Endothelial cell (in vitro differentiated cells): ENCODE results near the gene NTF3. TPM values are rescaled to one million over a fixed set of nuclear protein-coding genes. Genes with fewer than 3 reads are reported as not detected.

Source experiments
- DNase-seq: peaks from one replicate; pipeline ENCODE4 v3.0.0; 2021; ENCODE audit warnings: low spot score
- H3K27ac Mint-ChIP-seq: one replicate; pipeline ENCODE4 v1.8.0; 2021; ENCODE audit warnings: mixed read lengths, inconsistent platforms; ENCODE audit not compliant: unreplicated experiment
- H3K27me3 Mint-ChIP-seq: one replicate; pipeline ENCODE4 v1.8.0; 2021; ENCODE audit warnings: mild to moderate bottlenecking, moderate library complexity, mixed read lengths, inconsistent platforms; ENCODE audit not compliant: unreplicated experiment
- H3K36me3 Mint-ChIP-seq: one replicate; pipeline ENCODE4 v1.8.0; 2021; ENCODE audit warnings: mild to moderate bottlenecking, low read depth, mixed read lengths, inconsistent platforms; ENCODE audit not compliant: unreplicated experiment
- H3K4me1 Mint-ChIP-seq: one replicate; pipeline ENCODE4 v1.8.0; 2021; ENCODE audit warnings: mild to moderate bottlenecking, mixed read lengths, inconsistent platforms; ENCODE audit not compliant: unreplicated experiment
- H3K4me3 Mint-ChIP-seq: one replicate; pipeline ENCODE4 v1.8.0; 2021; ENCODE audit warnings: mild to moderate bottlenecking, mixed read lengths, inconsistent platforms; ENCODE audit not compliant: unreplicated experiment
- H3K9me3 Mint-ChIP-seq: one replicate; pipeline ENCODE4 v1.8.0; 2021; ENCODE audit warnings: mixed read lengths, inconsistent platforms; ENCODE audit not compliant: unreplicated experiment
- CTCF ChIP-seq: fragments of 200-600 bp; sonication (generic); IDR thresholded peaks from one replicate; pipeline ENCODE4 v1.5.0; 2021; ENCODE audit warnings: antibody characterized with exemption; ENCODE audit not compliant: unreplicated experiment
- total RNA-seq: library from RNA; stranded (reverse); fragmentation: NEBNext Ultra II Directional; extraction: Animal tissue kit (Norgen Biotek cat#: 25700); gene quantifications from one replicate; pipeline ENCODE4 v1.2.1, GENCODE V29; 2021; ENCODE audit not compliant: unreplicated experiment

The NTF3 gene
- total RNA-seq, 1 donor from 2014 or later: not detected

DNA sequence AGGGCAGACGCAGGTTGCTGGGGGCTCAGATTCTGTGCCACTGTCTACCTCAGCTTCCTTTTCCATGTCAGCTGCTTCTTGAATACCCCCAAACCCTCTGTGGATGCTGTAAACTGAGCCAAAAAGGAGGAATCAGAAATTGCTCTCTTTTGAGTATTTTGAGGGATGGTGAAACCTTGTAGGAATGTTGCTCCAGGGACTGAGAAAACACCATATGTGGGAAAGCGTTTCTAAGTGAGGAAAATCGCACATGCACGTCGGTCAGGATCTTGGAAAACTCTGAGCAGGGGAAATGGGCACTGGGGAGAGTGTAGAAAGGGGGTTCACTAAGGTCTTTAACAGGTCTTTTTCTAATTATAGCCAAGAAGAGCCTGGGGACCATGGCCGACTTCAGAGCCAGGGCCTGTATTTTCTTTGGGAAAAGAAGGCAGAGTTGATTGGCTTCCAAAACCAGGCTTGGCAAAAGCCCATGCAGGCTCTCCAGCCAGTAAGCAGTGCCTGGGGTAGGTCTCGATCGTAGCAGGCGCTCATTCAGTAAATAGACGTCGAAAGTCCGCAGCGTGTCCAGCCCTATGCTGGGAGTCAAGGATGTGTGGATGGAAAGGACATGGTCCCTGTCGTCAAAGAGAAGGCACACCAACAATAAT is 58.0 kb downstream of the NTF3 start:
- peaks cover 3% of the 10 kb centered on the region for H3K27me3 Mint-ChIP-seq

GRCh38 chr12:5492562-5492961 is 60.7 kb downstream of the NTF3 start:
- Mint-ChIP-seq H3K4me3 (no peak overlapping the region), H3K27me3 (peaks cover 3% of the 10 kb centered on the region), H3K9me3 (no peaks in the 10 kb centered on the region), H3K27ac (no peak overlapping the region), H3K36me3 (no peaks in the 10 kb centered on the region), H3K4me1 (no peaks in the 10 kb centered on the region)
- no peak for TF ChIP-seq CTCF
- no peak for DNase-seq

More for the DNA sequence above, 58.0 kb downstream of the NTF3 start:
- DNase-seq: no peak
- no peaks in the 10 kb centered on the region for H3K9me3 Mint-ChIP-seq
- no peaks in the 10 kb centered on the region for H3K36me3 Mint-ChIP-seq
- TF ChIP-seq CTCF: no peak
- no peaks in the 10 kb centered on the region for H3K4me1 Mint-ChIP-seq
- no peak overlapping the region for H3K27ac Mint-ChIP-seq
- no peak overlapping the region for H3K4me3 Mint-ChIP-seq

DNA sequence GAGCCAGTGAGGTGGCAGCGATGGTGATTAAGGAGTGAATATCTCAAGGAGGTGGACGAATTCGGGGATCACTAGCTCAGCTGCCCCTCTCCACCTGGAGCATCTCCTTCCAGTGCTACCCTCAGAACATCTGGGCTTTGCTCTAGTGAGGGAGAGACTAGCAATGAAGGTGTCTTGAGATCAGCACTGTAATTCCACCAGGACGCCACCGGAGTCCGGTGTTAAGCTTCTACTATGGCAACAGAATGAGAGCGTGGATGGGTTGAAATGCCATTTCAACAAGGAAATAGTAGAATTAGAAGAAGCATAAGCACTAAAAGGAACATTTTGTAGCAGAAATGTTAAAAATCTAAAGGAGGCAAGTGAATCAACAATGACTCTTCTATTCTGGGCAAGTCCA is 61.1 kb downstream of the NTF3 start:
- Mint-ChIP-seq H3K4me3 (no peak overlapping the region), H3K9me3 (no peaks in the 10 kb centered on the region), H3K4me1 (no peaks in the 10 kb centered on the region), H3K27ac (no peak overlapping the region), H3K36me3 (no peaks in the 10 kb centered on the region), H3K27me3 (peaks cover 3% of the 10 kb centered on the region)
- DNase-seq: no peak
- no peak for TF ChIP-seq CTCF

DNA sequence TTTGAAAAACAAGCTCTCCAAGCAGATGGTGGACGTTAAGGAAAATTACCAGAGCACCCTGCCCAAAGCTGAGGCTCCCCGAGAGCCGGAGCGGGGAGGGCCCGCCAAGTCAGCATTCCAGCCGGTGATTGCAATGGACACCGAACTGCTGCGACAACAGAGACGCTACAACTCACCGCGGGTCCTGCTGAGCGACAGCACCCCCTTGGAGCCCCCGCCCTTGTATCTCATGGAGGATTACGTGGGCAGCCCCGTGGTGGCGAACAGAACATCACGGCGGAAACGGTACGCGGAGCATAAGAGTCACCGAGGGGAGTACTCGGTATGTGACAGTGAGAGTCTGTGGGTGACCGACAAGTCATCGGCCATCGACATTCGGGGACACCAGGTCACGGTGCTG is 62.4 kb downstream of the NTF3 start:
- no peak for TF ChIP-seq CTCF
- no peaks in the 10 kb centered on the region for H3K9me3 Mint-ChIP-seq
- H3K27me3 Mint-ChIP-seq: peaks cover 3% of the 10 kb centered on the region
- DNase-seq: no peak
- H3K36me3 Mint-ChIP-seq: no peaks in the 10 kb centered on the region
- H3K4me1 Mint-ChIP-seq: no peaks in the 10 kb centered on the region
- H3K27ac Mint-ChIP-seq: no peak overlapping the region
- no peak overlapping the region for H3K4me3 Mint-ChIP-seq

DNA sequence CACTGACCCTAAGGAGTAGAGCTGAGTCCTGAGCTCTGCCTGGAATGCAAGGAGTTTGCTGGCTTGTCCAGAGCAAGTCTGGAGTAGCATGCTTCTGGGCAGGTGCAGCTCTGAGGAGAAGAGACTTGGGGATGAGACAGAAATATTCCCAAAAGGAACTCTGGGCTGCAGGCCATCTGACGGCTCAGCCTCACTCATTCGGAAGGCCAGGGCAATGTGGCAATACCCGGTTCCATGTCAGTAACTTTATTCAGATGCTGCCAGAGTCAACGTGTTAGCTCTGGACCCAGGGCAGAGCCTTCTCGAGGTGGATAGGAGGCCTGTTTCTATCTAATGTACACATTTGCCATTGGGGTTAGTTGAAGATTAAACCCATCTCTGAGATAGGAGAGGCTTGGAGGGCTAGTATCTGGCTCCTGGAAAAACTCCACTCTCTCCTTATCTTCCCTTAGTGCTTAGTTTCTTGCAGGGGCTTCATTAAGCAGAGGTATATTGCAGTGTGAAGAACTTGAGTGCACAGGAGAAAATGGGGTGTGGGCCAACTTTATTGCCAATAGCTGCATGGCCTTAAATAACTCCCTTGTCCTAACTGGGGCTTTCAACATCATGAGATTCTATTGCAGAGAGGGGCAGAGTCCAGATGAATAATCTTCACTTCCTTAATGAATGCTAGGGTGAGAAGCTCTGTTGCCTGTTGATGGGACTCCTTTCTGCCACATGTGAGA is 65.6 kb downstream of the NTF3 start:
- TF ChIP-seq CTCF: no peak
- no peak for DNase-seq
- Mint-ChIP-seq H3K36me3 (no peaks in the 10 kb centered on the region), H3K27me3 (peaks cover 3% of the 10 kb centered on the region), H3K27ac (no peak overlapping the region), H3K9me3 (no peaks in the 10 kb centered on the region), H3K4me1 (no peaks in the 10 kb centered on the region), H3K4me3 (no peak overlapping the region)
